ENCODE data around the gene ACOX3.

Gene ACOX3

GRCh38 chr4:8440492-8441311 is at the start of gene ACOX3, which contains the start of gene TRMT44:
Gene ACOX3, minus strand, starts transcription at chr4:8440723. Its CDS starts 24,202 bp downstream, at chr4:8416521.
Gene TRMT44, plus strand, starts transcription at chr4:8440777. Its CDS starts 46 bp downstream, at chr4:8440823.
- peak; percentile 4 for DNase-seq

- DNase-seq: no peak
These were observed 48.4 kb upstream of the ACOX3 start for GRCh38 chr4:8488791-8489369.

GRCh38 chr4:8486643-8487042 is 46.1 kb upstream of the ACOX3 start:
- DNase-seq: peak; percentile 41

GRCh38 chr4:8480221-8480620 is 39.7 kb upstream of the ACOX3 start:
- no peak for DNase-seq

- DNase-seq: no peak
These were observed 38.5 kb upstream of the ACOX3 start for GRCh38 chr4:8478801-8479744.

- no peak for DNase-seq
These were observed 37.8 kb upstream of the ACOX3 start for GRCh38 chr4:8478371-8478770.

- DNase-seq: no peak
These were observed 37.2 kb upstream of the ACOX3 start for GRCh38 chr4:8477676-8478075.

GRCh38 chr4:8477095-8477635 is 36.6 kb upstream of the ACOX3 start:
- DNase-seq: no peak

GRCh38 chr4:8475751-8476575 is 35.4 kb upstream of the ACOX3 start:
- DNase-seq: no peak

GRCh38 chr4:8474856-8475255 is 34.3 kb upstream of the ACOX3 start:
- no peak for DNase-seq

GRCh38 chr4:8473920-8474590 is 33.5 kb upstream of the ACOX3 start:
- no peak for DNase-seq

GRCh38 chr4:8473198-8473919 is 32.8 kb upstream of the ACOX3 start:
- DNase-seq: no peak

GRCh38 chr4:8472689-8473197 is 32.2 kb upstream of the ACOX3 start:
- no peak for DNase-seq

GRCh38 chr4:8472158-8472688 is 31.7 kb upstream of the ACOX3 start:
- no peak for DNase-seq

GRCh38 chr4:8471211-8471875 is 30.8 kb upstream of the ACOX3 start:
- DNase-seq: no peak

GRCh38 chr4:8470451-8471024 is 30.0 kb upstream of the ACOX3 start:
- no peak for DNase-seq

- no peak for DNase-seq
These were observed 29.0 kb upstream of the ACOX3 start for GRCh38 chr4:8469550-8469949.

- no peak for DNase-seq
These were observed 28.4 kb upstream of the ACOX3 start for GRCh38 chr4:8468746-8469535.

Data from NCI-H524 treated with DMSO at 0.1 percent for 48 hours (cell line).